HepG2 (cell line): ENCODE data around the gene MAP3K19. TPM values are rescaled to one million over a fixed set of nuclear protein-coding genes. Genes with fewer than 3 reads are reported as not detected.

Experiments
- ATAC-seq: fragments of 200-7000 bp; cut with Tn5 transposase; 3 replicates; pipeline ENCODE4 v1.9.1; 2020; ENCODE audit warnings: mild to moderate bottlenecking, moderate library complexity
- BruUV-seq: library from RNA; stranded (reverse); fragments of 400-500 nt; replicated peaks from 2 replicates; lab custom pipeline; 2021; lab: Mats Ljungman, UMichigan
- CTCF ChIA-PET: fragments of 300-600 bp; formaldehyde crosslinking; extraction: SDS; loops from one replicate; lab custom pipeline; 2021; ENCODE audit warnings: low total read pairs, inconsistent platforms, low intra/inter-chr PET ratio; lab: Yijun Ruan, JAX
- POLR2A ChIA-PET: fragments of 350-600 bp; sonication (Branson Sonifier 250); formaldehyde crosslinking; loops from one replicate; lab custom pipeline; 2020; ENCODE audit warnings: antibody characterized with exemption, inconsistent platforms; lab: Yijun Ruan, JAX
- DNase-seq: peaks from one replicate; pipeline ENCODE4 v3.0.0-alpha.2; 2015; ENCODE audit warnings: low spot score
- FAIRE-seq: peaks from 3 replicates; lab custom pipeline; 2011; peaks lifted over from hg19 to GRCh38; lab: Jason Lieb, UNC
- H2AFZ ChIP-seq: one replicate; pipeline ENCODE4 v1.6.1; 2011; ENCODE audit warnings: low read length, inconsistent platforms
- H3K27ac ChIP-seq: fragments of 300-600 bp; 3 replicates; pipeline ENCODE4 v1.8.0; 2011; ENCODE audit warnings: mixed run types, mild to moderate bottlenecking, mixed read lengths, low read length, inconsistent platforms; ENCODE audit not compliant: insufficient read depth; ENCODE audit errors: extremely low read length
- H3K27me3 ChIP-seq, 2 experiments: fragments of 200-600 bp in 1 of 2; 2 replicates in 1 of 2; 3 replicates in 1 of 2; pipeline versions ENCODE4 v1.6.0 to v1.8.0; 2011; ENCODE audit warnings: low read length in 2 of 2, mild to moderate bottlenecking in 2 of 2, moderate library complexity in 2 of 2, inconsistent platforms in 1 of 2; ENCODE audit not compliant: insufficient read depth in 2 of 2, control insufficient read depth in 1 of 2
- H3K36me3 ChIP-seq, 2 experiments: fragments of 200-600 bp in 1 of 2; replicated peaks in 1 of 2; 2 replicates in 1 of 2; 3 replicates in 1 of 2; pipeline versions ENCODE4 v1.5.1 to v1.8.0; 2011; ENCODE audit warnings: low read length in 2 of 2, inconsistent platforms in 1 of 2; ENCODE audit not compliant: insufficient read depth in 2 of 2, control insufficient read depth in 1 of 2
- H3K4me1 ChIP-seq: 2 replicates; pipeline ENCODE4 v1.5.1; 2012; ENCODE audit warnings: low read length, inconsistent platforms; ENCODE audit not compliant: insufficient read depth
- H3K4me2 ChIP-seq: 2 replicates; pipeline ENCODE4 v1.6.0; 2011; ENCODE audit warnings: low read depth, low read length, inconsistent platforms
- H3K4me3 ChIP-seq, 3 experiments: fragments of 200-600 bp in 1 of 3; sonication (generic), shearing (Covaris generic) in 1 of 3; replicated peaks in 1 of 3; 2 replicates each; pipeline ENCODE4 v1.5.1; 2011 to 2016; ENCODE audit warnings: low read length in 3 of 3, inconsistent platforms in 2 of 3, low read depth in 2 of 3, mild to moderate bottlenecking in 2 of 3, control low read depth in 1 of 3, mixed read lengths in 1 of 3; ENCODE audit not compliant: insufficient read depth in 1 of 3
- H3K79me2 ChIP-seq: one replicate; pipeline ENCODE4 v1.6.1; 2011; ENCODE audit warnings: low read length, inconsistent platforms; ENCODE audit not compliant: insufficient read depth
- H3K9ac ChIP-seq: 2 replicates; pipeline ENCODE4 v1.6.0; 2011; ENCODE audit warnings: mild to moderate bottlenecking, low read depth, low read length, inconsistent platforms; ENCODE audit not compliant: insufficient read depth
- H3K9me3 ChIP-seq: 2 replicates; pipeline ENCODE4 v1.5.1; 2012; ENCODE audit warnings: mild to moderate bottlenecking, low read length
- H4K20me1 ChIP-seq: 2 replicates; pipeline ENCODE4 v1.6.0; 2011; ENCODE audit warnings: inconsistent platforms, mild to moderate bottlenecking, low read length, moderate library complexity; ENCODE audit not compliant: insufficient read depth
- EHMT2 ChIP-seq: fragments of 200-600 bp; sonication (generic); IDR thresholded peaks from 2 replicates; pipeline ENCODE4 v1.7.0; 2017; ENCODE audit warnings: antibody characterized with exemption, low read depth, low read length, borderline replicate concordance
- ETV5 ChIP-seq: IDR thresholded peaks from 2 replicates; pipeline ENCODE4 v1.6.1; 2018; ENCODE audit warnings: missing biosample characterization, missing genetic modification reagents, inconsistent platforms, borderline replicate concordance
- GABPA ChIP-seq, 2 experiments: IDR thresholded peaks; 2 replicates each; pipeline ENCODE4 v1.6.1; 2011 to 2016; ENCODE audit warnings: low read depth in 2 of 2, low read length in 1 of 2, missing biosample characterization in 1 of 2, missing genetic modification characterization in 1 of 2
- KMT2A ChIP-seq: sonication (generic); formaldehyde crosslinking; IDR thresholded peaks from 2 replicates; pipeline ENCODE4 v1.4.0; 2020; ENCODE audit warnings: missing genetic modification reagents
- RXRA ChIP-seq: sonication (generic); formaldehyde crosslinking; IDR thresholded peaks from 2 replicates; pipeline ENCODE4 v1.5.1; 2020; ENCODE audit warnings: missing genetic modification reagents
- SAFB2 ChIP-seq: sonication (generic); formaldehyde crosslinking; IDR thresholded peaks from 2 replicates; pipeline ENCODE4 v1.5.1; 2020; ENCODE audit warnings: missing genetic modification reagents, low read depth, mild to moderate bottlenecking, borderline replicate concordance
- ZBTB26 ChIP-seq: IDR thresholded peaks from 2 replicates; pipeline ENCODE4 v1.6.1; 2016; ENCODE audit warnings: missing compliant biosample characterization, missing genetic modification reagents, borderline replicate concordance
- ZNF20 ChIP-seq: sonication (generic); formaldehyde crosslinking; IDR thresholded peaks from 2 replicates; pipeline ENCODE4 v1.4.0; 2020; ENCODE audit warnings: mild to moderate bottlenecking, moderate library complexity, missing genetic modification reagents
- ZNF441 ChIP-seq: sonication (generic); formaldehyde crosslinking; IDR thresholded peaks from 2 replicates; pipeline ENCODE4 v1.7.0; 2021; ENCODE audit warnings: missing genetic modification reagents, borderline replicate concordance
- ZNF770 ChIP-seq: sonication (generic); formaldehyde crosslinking; IDR thresholded peaks from 2 replicates; pipeline ENCODE4 v1.5.0; 2020; ENCODE audit warnings: mild to moderate bottlenecking, missing genetic modification reagents
- WGBS: methylation state at CpG from one replicate; pipeline ENCODE4 v1.1.6; 2017; ENCODE audit warnings: low lambda C conversion rate; 5-methylcytosine and 5-hydroxymethylcytosine counted together
- in situ Hi-C: cut with HindIII; loops from 2 replicates; pipeline ENCODE4 v1.10.0; 2017; ENCODE audit warnings: low pct_unique_long_range_greater_than_20kb; ENCODE audit not compliant: extremely low pct_ligation_motif_present
- intact Hi-C: fragments of 100-400 bp; cut with micrococcal nuclease; formaldehyde crosslinking; loops from one replicate; pipeline ENCODE4 v1.10.0; 2022; ENCODE audit not compliant: unreplicated experiment
- polyA plus RNA-seq, 8 experiments: library from polyadenylated mRNA; depleted of rRNA in 3 of 8; stranded (reverse) in 7 of 8; unstranded in 1 of 8; fragments of >200 nt; fragmentation: Illumina TruSeq in 4 of 8; extraction: Trizol in 4 of 8; gene quantifications; 2 replicates each; pipeline versions ENCODE4 v1.2.1 to v1.2.3, GENCODE V29; 2011 to 2016; ENCODE audit warnings: low read depth in 4 of 8, missing spikeins in 1 of 8, mixed read lengths in 1 of 8; ENCODE audit not compliant: insufficient read depth in 1 of 8
- total RNA-seq, 5 experiments: library from RNA; depleted of rRNA; stranded (reverse); fragments of >200 nt; fragmentation: Illumina TruSeq; extraction: Trizol; gene quantifications; 2 replicates each; pipeline ENCODE4 v1.2.3, GENCODE V29; 2016; ENCODE audit warnings: low read depth in 1 of 5

MAP3K19 gene
- total and polyA plus RNA-seq, 2 of the 13 experiments (the other 11 are each of a cell fraction or from before 2014, with no cell fraction given), result not detected

- TF ChIP-seq GABPA (IDR thresholded peaks at IDR 0.05; ENCODE audit: low read depth, low read length) (no peak), GABPA (CRISPR knock-in tag; IDR thresholded peaks at IDR 0.05; ENCODE audit: low read depth) (0 out of 2 replicates have a peak, but pooled peaks have one; percentile 22), ETV5 (CRISPR knock-in tag) (no peak), ZNF441 (CRISPR knock-in tag) (no peak), RXRA (CRISPR knock-in tag) (no peak), EHMT2 (no peak)
Measured at GRCh38 chr2:135056790-135057189, 9.5 kb upstream of the MAP3K19 start (continued).

- H3K79me2 ChIP-seq, result peaks cover 66% of the 10 kb centered on the region
- intact Hi-C loops (loop anchor here (10.0 kb wide), 1 partner anchor 140 kb away; the partner anchor contains the start of gene CCNT2), in situ Hi-C loops (no loop called here)
- FAIRE-seq (no peak), DNase-seq (no peak)
- H3K4me1 ChIP-seq, result peaks cover 51% of the 10 kb centered on the region
- H3K9me3 ChIP-seq, result no peaks in the 10 kb centered on the region
- no peak overlapping the region for H3K4me3 ChIP-seq
- no peak overlapping the region for H3K27ac ChIP-seq
- H3K27me3 ChIP-seq, result no peaks in the 10 kb centered on the region; a peak in 1 of 5 replicates
- 95% methylated on average over 2 of the region's 2 CpGs for WGBS
- H2AFZ ChIP-seq, result no peak overlapping the region
- H3K4me2 ChIP-seq, result peak overlapping the region; percentile 85; the same call in 1 of the 2 replicates
- peaks cover 13% of the 10 kb centered on the region for H4K20me1 ChIP-seq
- H3K9ac ChIP-seq, result no peak overlapping the region
- POLR2A ChIA-PET, result no interaction called here
- no TSS peak for BruUV-seq
- peaks cover 2 to 14% of the 10 kb centered on the region in 2 experiments; a peak in 4 of 5 replicates for H3K36me3 ChIP-seq
- TF ChIP-seq ZNF770 (peak; percentile 95), ZBTB26 (no peak), SAFB2 (no peak), ZNF20 (no peak), KMT2A (CRISPR knock-in tag) (no peak)
- TF ChIP-seq, all 625 proteins: peak for 1
- CTCF ChIA-PET, result no interaction called here
- no peak for ATAC-seq
Measured at GRCh38 chr2:135055182-135055786, 8.0 kb upstream of the MAP3K19 start.
